HG03378 (cell line): Measurements from ENCODE around the gene LRRC63.
A peak's percentile ranks its signal among the peaks of the same experiment; 100 is the strongest.
"Not testable (repeated sequence)": the region's sequence is repeated elsewhere in the genome, so short reads cannot be mapped to it uniquely, and the experiment has no call there.

Experiments
- ATAC-seq: cut with Tn5 transposase; IDR thresholded peaks from one replicate; pipeline ENCODE4 v1.9.1; 2021; ENCODE audit warnings: mild to moderate bottlenecking, moderate library complexity; ENCODE audit not compliant: unreplicated experiment

Gene LRRC63

GRCh38 chr13:46211483-46212351 lies at the start of gene LRRC63:
Gene LRRC63 (plus strand): TSS chr13:46211928. CDS start chr13:46213035, 1,107 bp downstream.
- peak; percentile 62 for ATAC-seq

- not testable (repeated sequence) for ATAC-seq
Observed at GRCh38 chr13:46162741-46163140, 49.0 kb upstream of the LRRC63 start.

DNA sequence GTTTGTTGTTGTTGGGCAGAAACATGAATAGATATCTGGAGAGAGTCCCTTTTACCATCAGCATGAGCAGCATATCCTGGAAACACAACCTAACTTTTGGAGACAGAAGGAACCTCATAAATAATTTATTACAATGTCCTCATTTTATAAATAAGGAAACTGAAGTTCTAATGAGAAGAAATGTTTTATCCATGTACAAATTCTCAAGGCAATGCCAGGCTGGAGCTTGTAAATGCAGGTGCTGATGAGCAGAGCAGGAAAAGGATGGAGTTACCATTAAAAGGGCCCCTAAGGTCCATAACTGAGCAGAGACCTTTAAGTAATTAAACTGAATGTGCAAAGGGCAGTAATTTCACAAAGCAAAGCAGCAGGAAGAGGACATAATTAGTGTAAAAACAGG lies 47.1 kb upstream of the LRRC63 start:
- ATAC-seq, result no peak

GRCh38 chr13:46165485-46166223 lies 46.1 kb upstream of the LRRC63 start:
- peak; percentile 45 for ATAC-seq

- no peak for ATAC-seq
Observed at GRCh38 chr13:46166224-46166584, 45.5 kb upstream of the LRRC63 start.

GRCh38 chr13:46166947-46167610 lies 44.6 kb upstream of the LRRC63 start:
- ATAC-seq, result no peak

GRCh38 chr13:46168341-46168740 lies 43.4 kb upstream of the LRRC63 start:
- ATAC-seq, result peak; percentile 32

DNA sequence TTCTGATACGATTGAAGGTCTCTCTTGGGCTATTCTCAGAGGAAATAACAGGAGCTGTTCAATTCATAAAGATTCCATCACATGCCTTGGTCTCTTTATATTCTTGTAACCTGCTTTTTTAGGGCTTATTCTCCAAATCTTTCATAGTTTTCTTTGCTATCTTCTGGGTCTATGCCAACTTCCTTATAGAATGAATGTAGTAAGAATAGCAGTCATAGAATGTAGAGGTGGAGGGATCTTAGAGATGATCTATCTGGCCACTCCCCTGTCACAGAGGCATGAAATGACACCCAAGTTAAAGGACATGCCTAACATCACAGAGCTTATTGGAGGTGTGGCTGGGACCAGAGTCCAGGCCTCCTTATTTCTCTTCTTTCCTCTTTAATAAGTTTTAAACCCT lies 42.9 kb upstream of the LRRC63 start:
- ATAC-seq, result no peak

DNA sequence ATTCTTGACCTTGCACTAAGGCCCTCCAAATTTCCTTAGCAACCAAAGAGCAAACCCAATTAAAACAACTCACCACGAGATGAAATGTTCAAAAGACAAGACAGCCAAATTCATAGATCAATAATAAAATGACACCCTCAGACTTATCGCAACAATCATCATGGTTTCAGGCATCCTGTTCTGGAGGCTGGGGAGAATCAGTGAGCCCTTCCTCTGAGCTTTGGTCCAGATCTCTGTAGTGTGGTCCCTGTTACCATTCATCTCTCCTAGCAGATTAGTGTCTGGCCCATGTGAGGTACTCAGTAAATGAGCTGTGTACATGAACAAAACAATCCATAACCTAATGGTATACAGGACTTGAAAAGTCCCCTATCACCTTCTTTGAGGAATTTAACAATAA lies 42.0 kb upstream of the LRRC63 start:
- no peak for ATAC-seq

- no peak for ATAC-seq
Observed at GRCh38 chr13:46170268-46170667, 41.5 kb upstream of the LRRC63 start.

- no peak for ATAC-seq
Observed at GRCh38 chr13:46170687-46171086, 41.0 kb upstream of the LRRC63 start.

- no peak for ATAC-seq
Observed at GRCh38 chr13:46171217-46171616, 40.5 kb upstream of the LRRC63 start.

DNA sequence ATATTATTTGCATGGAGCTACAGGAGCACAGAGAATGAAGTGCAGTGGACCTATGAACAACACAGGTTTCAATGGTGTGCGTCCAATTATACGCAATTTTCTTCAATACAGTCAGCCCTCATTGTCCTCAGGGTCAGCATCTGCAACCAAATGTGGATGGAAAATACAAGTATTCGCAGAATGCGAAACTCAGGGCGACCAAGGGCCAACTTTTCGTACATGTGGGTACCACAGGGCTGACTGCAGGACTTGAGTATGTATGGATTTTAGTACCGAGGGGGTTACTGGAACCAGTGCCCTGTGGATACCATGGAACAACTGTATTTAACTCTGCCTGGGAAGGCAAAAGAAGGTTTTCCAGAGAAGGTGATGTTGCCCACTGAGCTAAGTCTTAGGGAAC lies 40.0 kb upstream of the LRRC63 start:
- ATAC-seq, result no peak

DNA sequence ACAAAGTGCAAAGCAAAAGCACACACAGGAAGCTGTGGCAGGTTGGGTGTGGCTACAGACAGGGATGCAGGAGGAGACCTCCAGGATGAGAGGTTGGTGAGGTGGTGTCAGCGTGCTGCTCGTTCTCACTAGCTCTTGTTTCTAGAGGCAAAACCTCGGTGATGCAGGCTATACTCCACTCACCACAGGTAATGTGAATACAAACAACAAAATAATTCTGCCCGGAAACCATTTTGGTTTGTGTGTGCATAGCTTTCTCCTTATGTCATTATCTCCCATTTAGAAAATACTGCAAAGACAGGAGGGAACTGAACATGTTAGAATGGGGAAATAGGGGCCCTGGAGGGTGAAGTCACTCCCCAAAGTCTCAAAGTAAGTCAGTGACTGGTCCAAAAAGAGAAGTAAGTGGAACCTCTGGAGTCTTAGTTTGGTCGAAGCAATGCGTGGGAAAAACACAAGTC lies 39.2 kb upstream of the LRRC63 start:
- ATAC-seq, result no peak

DNA sequence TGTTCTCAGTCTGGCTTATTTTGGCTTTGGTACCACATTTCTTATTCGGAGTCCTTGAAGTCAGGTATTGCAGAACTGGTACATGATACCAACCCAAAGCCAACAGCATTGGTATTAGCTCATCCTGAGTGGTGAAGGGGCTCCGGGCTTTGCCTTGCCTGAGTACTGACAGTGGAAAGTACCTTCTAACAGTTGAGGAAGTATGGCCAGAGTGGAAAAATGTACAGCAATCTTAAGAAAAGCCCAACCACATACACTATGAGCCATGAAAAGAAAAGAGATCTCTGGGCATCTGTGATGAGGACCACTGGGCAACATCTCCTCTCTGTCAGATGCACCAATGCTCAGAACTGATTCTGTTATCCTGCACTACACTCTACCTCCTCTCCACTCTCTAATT lies 38.1 kb upstream of the LRRC63 start:
- ATAC-seq, result peak; percentile 48

DNA sequence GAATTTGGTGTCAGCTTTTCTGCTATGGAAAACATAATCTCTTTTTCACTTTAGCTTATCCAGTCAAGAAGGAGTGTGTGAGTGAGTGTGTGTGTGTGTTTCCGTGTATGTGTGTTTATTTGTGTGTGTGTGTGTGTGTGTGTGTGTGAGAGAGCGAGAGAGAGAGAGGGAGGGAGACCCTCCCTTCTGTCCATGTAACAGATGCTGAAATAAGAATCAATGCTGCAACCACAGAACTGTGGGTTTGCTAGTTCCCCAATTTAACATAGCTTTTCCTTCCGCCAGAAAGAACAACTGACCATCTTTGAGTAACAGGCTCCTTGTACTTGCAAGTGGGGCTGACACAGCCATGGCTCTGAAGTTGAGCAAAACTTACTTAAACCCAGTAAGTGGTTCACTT lies 35.0 kb upstream of the LRRC63 start:
- ATAC-seq, result peak; percentile 35

DNA sequence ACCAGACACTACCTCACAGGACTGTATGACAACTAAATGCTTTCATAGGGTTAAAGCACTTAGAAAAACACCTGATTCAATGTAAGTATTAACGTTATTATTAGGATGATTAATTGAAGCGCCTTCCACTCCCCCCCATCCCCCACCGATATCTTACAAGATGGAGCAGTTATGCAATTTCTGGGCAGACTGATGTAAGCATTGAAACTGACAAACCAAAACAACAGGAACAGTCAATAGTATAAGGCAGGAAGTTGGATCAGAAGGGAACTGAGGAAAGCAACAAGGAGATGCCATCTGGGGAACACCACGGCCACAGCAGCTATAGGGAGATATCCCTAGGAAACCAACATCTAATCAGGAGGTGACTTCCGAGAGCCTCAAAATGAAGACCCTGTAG lies 33.6 kb upstream of the LRRC63 start:
- ATAC-seq, result no peak

DNA sequence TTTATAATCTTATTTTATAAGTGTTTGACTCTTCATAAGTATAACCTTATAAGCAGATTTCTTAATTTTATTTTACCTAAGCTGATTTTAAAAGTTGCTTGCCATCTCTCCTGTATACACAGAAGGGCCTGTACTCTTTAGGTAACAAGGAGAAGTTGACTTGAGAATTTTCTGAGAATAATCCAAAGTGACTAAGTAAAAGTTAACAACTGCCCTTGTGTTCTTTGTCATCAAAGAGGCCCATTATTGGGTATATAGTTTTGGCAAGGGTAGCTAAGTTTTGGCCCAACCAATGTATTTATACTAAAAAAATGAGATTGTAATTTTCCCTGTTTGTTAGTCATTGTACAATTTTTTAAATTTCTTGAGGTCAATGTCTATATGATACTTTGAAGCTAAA lies 32.9 kb upstream of the LRRC63 start:
- ATAC-seq, result no peak

- ATAC-seq, result no peak
Observed at GRCh38 chr13:46179491-46179908, 32.2 kb upstream of the LRRC63 start.

- ATAC-seq, result no peak
Observed at GRCh38 chr13:46179969-46180763, 31.6 kb upstream of the LRRC63 start.

DNA sequence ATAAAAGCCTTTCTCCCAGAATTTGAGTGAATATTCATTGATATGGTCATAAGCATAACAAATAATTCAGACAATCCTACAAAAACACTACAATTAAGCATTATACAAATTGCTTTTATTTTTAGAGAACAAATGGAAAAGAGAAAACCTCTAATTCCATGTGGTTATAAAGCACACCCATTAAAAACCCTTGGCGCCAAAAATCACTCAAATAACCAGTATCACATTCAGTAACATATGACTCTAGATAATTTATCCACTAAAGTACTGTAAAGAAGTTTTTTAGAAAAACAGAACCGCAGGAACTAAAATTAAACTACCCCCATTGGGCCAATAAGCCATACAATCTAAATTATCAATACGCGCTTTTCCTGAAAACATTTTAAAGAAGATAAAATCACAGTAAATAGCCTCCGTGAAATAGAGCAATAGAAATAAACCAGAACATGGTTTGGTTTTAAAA lies 30.3 kb upstream of the LRRC63 start:
- ATAC-seq, result no peak
